Pancreas (tissue), 10 donors: Measurements from ENCODE around the gene SLC8A1. TPM values are rescaled to one million over a fixed set of nuclear protein-coding genes. Genes with fewer than 3 reads are reported as not detected.
A peak's percentile ranks its signal among the peaks of the same experiment; 100 is the strongest.

Experiments used
- ATAC-seq, 4 donors: fragments of 200-7000 bp; cut with Tn5 transposase; one replicate each; pipeline versions ENCODE4 v1.8.0 to v1.9.1; 2020; ENCODE audit warnings: mild to moderate bottlenecking in 4 of 4, moderate library complexity in 4 of 4
- DNase-seq, 6 donors: peaks; one replicate each; pipeline ENCODE4 v3.0.0-alpha.2; 2020
- FAIRE-seq: peaks from 2 replicates; lab custom pipeline; 2012; peaks lifted over from hg19 to GRCh38; lab: Jason Lieb, UNC
- H3K27ac ChIP-seq, 4 donors: fragments of 200-600 bp; sonication (generic); 1 replicate in 3 of 4; 2 replicates in 1 of 4; pipeline versions ENCODE4 v1.5.0 to v1.8.0; 2020
- H3K27me3 ChIP-seq, 4 donors: fragments of 200-600 bp; one replicate each; pipeline ENCODE4 v1.8.0; 2021
- H3K36me3 ChIP-seq, 3 donors: fragments of 200-600 bp; sonication (generic) in 1 of 3; one replicate each; pipeline versions ENCODE4 v1.5.0 to v1.8.0; 2020 to 2021
- H3K4me1 ChIP-seq, 3 donors: fragments of 200-600 bp; one replicate each; pipeline ENCODE4 v1.8.0; 2021
- H3K4me3 ChIP-seq, 4 donors: fragments of 200-600 bp; sonication (generic) in 2 of 4; one replicate each; pipeline versions ENCODE4 v1.5.0 to v1.8.0; 2020 to 2021
- H3K9me3 ChIP-seq, 4 donors: fragments of 200-600 bp; one replicate each; pipeline ENCODE4 v1.8.0; 2021
- WGBS, 2 donors: extraction: QIAGEN DNeasy Blood & Tissue Kit; methylation state at CpG; one replicate each; pipeline ENCODE4 v1.1.7; 2013; 5-methylcytosine and 5-hydroxymethylcytosine counted together
- intact Hi-C, 3 donors: fragments of 100-400 bp; cut with DNase I; formaldehyde crosslinking; loops; one replicate each; pipeline versions ENCODE4 v1.11.1 to v1.14.2; 2022
- polyA plus RNA-seq, 2 donors: library from polyadenylated mRNA; stranded (reverse); fragments of 200-250 nt; gene quantifications; one replicate each; pipeline ENCODE4 v1.2.3, GENCODE V29; 2013
- total RNA-seq, 6 donors: library from RNA; stranded (reverse); fragmentation: NEBNext Ultra II Directional in 4 of 6; extraction: Animal tissue kit (Norgen Biotek cat#: 25700) in 4 of 6; gene quantifications; one replicate each; pipeline versions ENCODE4 v1.2.1 to v1.2.4, GENCODE V29; 2021 to 2023
- TF ChIP-seq, protein P1 (sequence below), 4 donors: fragments of 200-600 bp; sonication (generic) in 3 of 4; IDR thresholded peaks; one replicate each; pipeline versions ENCODE4 v1.5.0 to v1.8.0; 2021; ENCODE audit warnings: antibody characterized with exemption in 4 of 4
- donor health status: healthy with polysubstance abuse.
- donor health status: DM: no; HTN: no; CAD: no; lungs with moderate emphysema.
- donor health status: DM: no; HTN: no; CAD: no.
- donor health status: control.
- donor health status: control.
- donor health status: Bipolar disorder and iron deficiency.
- donor health status: DM: yes; HTN: yes; CAD: no.
- donor health status: DM: no; HTN: no; CAD: no.
- donor health status: DM: no; HTN: no; CAD: no.
- donor health status: DM: yes; HTN: yes; CAD: no.

Gene SLC8A1
- total and polyA plus RNA-seq, 8 donors = 0.19 to 12.4 (median 2.3) TPM

- ATAC-seq = peak; percentile 77 to 87 (median 83)
- TF ChIP-seq, protein P1, sequence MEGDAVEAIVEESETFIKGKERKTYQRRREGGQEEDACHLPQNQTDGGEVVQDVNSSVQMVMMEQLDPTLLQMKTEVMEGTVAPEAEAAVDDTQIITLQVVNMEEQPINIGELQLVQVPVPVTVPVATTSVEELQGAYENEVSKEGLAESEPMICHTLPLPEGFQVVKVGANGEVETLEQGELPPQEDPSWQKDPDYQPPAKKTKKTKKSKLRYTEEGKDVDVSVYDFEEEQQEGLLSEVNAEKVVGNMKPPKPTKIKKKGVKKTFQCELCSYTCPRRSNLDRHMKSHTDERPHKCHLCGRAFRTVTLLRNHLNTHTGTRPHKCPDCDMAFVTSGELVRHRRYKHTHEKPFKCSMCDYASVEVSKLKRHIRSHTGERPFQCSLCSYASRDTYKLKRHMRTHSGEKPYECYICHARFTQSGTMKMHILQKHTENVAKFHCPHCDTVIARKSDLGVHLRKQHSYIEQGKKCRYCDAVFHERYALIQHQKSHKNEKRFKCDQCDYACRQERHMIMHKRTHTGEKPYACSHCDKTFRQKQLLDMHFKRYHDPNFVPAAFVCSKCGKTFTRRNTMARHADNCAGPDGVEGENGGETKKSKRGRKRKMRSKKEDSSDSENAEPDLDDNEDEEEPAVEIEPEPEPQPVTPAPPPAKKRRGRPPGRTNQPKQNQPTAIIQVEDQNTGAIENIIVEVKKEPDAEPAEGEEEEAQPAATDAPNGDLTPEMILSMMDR (IDR thresholded peaks at IDR 0.05) = no peak
- DNase-seq = peak in 3 of 6 donors; percentile 16 to 26 (median 20)
- WGBS, 2 donors = 18% methylated on average over 7 of the region's 7 CpGs
- no peak for FAIRE-seq
- H3K9me3 ChIP-seq = no peaks in the 10 kb centered on the region
- peaks cover 4 to 15% (median 6%) of the 10 kb centered on the region in 3 donors for H3K4me1 ChIP-seq
- H3K36me3 ChIP-seq = no peaks in the 10 kb centered on the region
- intact Hi-C loops = no loop called here
- no peaks in the 10 kb centered on the region for H3K27me3 ChIP-seq
- H3K4me3 ChIP-seq = no peak overlapping the region
- H3K27ac ChIP-seq = peak overlapping the region in 1 of 4 donors; percentile 9
These were observed 119.6 kb downstream of the SLC8A1 start for GRCh38 chr2:40332191-40332826.

GRCh38 chr2:40330096-40330495 is 121.8 kb downstream of the SLC8A1 start:
- intact Hi-C loops = no loop called here
- H3K9me3 ChIP-seq = no peaks in the 10 kb centered on the region
- H3K4me1 ChIP-seq = peaks cover 4 to 15% (median 6%) of the 10 kb centered on the region in 3 donors
- no peaks in the 10 kb centered on the region for H3K27me3 ChIP-seq
- no peak for DNase-seq
- FAIRE-seq = no peak
- no peak for ATAC-seq
- TF ChIP-seq, protein P1 (IDR thresholded peaks at IDR 0.05) = no peak
- no peaks in the 10 kb centered on the region for H3K36me3 ChIP-seq
- 75 to 83% methylated on average over 3 of the region's 3 CpGs for WGBS, 2 donors
- H3K27ac ChIP-seq = no peak overlapping the region
- H3K4me3 ChIP-seq = no peak overlapping the region

GRCh38 chr2:40329739-40330030 is 122.2 kb downstream of the SLC8A1 start:
- Histone ChIP-seq H3K4me3 (no peak overlapping the region), H3K27ac (no peak overlapping the region), H3K27me3 (no peaks in the 10 kb centered on the region), H3K4me1 (peaks cover 4 to 15% (median 6%) of the 10 kb centered on the region in 3 donors), H3K9me3 (no peaks in the 10 kb centered on the region), H3K36me3 (no peaks in the 10 kb centered on the region)
- FAIRE-seq = no peak
- 85 to 90% methylated on average over 1 of the region's 1 CpG for WGBS, 2 donors
- TF ChIP-seq, protein P1 (IDR thresholded peaks at IDR 0.05) = no peak
- intact Hi-C loops = no loop called here
- ATAC-seq = no peak
- no peak for DNase-seq

- Histone ChIP-seq H3K9me3 (no peaks in the 10 kb centered on the region), H3K4me3 (no peak overlapping the region), H3K27me3 (no peaks in the 10 kb centered on the region), H3K27ac (no peak overlapping the region), H3K36me3 (no peaks in the 10 kb centered on the region), H3K4me1 (peaks cover 0 to under 1% (median 0%) of the 10 kb centered on the region in 3 donors)
- DNase-seq (no peak), ATAC-seq (no peak), FAIRE-seq (no peak)
- intact Hi-C loops = no loop called here
- TF ChIP-seq, protein P1 (IDR thresholded peaks at IDR 0.05) = no peak
These were observed 126.8 kb downstream of the SLC8A1 start for GRCh38 chr2:40325116-40325515.

- WGBS, 2 donors = 86 to 91% methylated on average over 1 of the region's 1 CpG
- H3K4me1 ChIP-seq = no peaks in the 10 kb centered on the region
- no peaks in the 10 kb centered on the region for H3K9me3 ChIP-seq
- H3K36me3 ChIP-seq = no peaks in the 10 kb centered on the region
- FAIRE-seq = no peak
- no peak for ATAC-seq
- no peak for DNase-seq
- no peak overlapping the region for H3K27ac ChIP-seq
- H3K27me3 ChIP-seq = no peaks in the 10 kb centered on the region
- H3K4me3 ChIP-seq = no peak overlapping the region
- TF ChIP-seq, protein P1 (IDR thresholded peaks at IDR 0.05) = no peak
- intact Hi-C loops = no loop called here
These were observed 127.2 kb downstream of the SLC8A1 start for GRCh38 chr2:40324656-40325055.
